Measurements from ENCODE around the gene SCAF4. TPM values are rescaled to one million over a fixed set of nuclear protein-coding genes. Genes with fewer than 3 reads are reported as not detected.
"Not testable (repeated sequence)": the region's sequence is repeated elsewhere in the genome, so short reads cannot be mapped to it uniquely, and the experiment has no call there.

SCAF4 gene
- total RNA-seq, 2 donors from 2014 or later, result 16.5 to 23.6 TPM

DNA sequence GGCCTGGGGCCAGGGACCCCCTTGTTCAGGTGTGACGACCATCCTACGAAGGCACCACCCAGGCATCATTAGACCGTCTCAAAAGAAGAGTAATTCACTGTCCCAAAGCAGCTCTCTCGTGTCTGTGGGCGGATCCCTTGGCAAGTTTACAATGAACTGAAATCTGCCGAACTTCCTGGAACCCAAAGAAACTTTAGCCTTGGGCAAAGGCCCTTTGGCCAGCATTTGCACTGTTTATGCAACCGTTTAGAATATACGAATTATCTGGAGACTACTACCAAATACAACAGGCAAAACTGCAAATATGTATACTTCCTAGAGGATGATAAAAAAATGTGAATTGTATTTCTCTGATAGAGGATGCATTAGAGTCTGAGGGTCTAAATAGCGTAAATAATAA, 73.9 kb downstream of the SCAF4 start:
- no peak for ATAC-seq
- no peak for DNase-seq
- intact Hi-C loops (cut with DNase I), result no loop called here

DNA sequence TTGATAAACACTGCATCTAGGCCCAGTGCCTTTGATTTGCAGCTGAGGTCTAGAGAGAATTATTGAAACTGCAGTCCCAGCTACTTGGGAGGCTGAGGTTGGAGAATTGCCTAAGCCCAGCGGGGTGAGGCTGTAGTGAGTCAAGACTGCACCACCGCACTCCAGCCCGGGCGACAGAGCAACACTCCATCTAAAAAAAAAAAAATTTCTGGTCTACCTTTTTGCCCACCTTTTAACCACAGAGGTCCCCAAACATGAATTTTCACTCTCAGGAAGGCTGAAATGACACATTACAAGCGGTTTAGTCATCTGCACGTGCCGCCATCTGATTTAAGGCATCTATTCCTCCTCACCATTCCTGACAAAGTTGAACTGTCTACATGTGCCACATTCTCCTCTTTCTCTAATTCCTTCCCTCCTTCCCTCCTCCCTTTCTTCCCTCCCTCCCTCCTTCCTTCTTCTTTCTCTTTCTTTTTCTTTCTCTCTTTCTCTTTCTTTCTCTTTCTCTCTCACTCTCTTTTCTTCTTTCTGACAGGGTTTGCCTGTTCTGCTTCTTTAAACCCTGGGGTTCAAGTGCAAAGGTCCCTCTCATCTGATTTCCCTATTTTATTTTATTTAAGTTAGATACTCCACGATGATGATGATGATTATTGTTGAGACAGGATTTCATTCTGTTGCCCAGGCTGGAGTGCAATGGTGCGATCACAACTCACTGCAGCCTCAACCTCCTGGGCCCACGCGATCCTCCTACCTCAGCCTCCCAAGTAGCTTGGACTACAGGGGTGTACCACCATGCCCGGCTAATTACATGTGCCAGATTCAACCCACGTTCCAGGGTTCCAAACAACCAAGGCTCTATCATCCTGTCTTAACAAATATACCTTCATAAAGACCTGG, 75.5 kb downstream of the SCAF4 start:
- no peak for DNase-seq
- intact Hi-C loops (cut with DNase I), result no loop called here
- ATAC-seq, result no peak

DNA sequence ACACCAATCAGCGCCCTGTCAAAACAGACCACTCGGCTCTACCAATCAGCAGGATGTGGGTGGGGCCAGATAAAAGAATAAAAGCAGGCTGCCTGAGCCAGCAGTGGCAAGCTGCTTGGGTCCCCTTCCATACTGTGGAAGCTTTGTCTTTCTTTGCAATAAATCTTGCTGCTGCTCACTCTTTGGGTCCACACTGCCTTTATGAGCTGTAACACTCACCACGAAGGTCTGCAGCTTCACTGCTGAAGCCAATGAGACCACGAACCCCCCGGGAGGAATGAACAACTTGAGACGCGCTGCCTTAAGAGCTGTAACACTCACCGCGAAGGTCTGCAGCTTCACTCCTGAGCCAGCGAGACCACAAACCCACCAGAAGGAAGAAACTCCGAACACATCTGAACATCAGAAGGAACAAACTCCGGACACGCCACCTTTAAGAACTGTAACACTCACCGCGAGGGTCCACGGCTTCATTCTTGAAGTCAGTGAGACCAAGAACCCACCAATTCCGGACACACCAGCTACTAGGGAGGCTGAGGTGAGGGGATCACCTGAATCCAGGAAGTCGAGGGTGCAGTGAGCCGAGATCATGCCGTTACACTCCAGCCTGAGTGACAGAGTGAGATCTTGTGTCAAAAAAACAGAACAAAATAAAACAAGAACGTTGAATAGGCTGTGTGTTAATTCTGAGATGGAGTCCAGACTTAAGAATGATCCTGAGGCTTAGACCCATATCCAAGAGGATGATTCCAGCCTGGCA, 76.9 kb downstream of the SCAF4 start:
- ATAC-seq; intact Hi-C loops (cut with DNase I); DNase-seq: not testable (repeated sequence)

DNA sequence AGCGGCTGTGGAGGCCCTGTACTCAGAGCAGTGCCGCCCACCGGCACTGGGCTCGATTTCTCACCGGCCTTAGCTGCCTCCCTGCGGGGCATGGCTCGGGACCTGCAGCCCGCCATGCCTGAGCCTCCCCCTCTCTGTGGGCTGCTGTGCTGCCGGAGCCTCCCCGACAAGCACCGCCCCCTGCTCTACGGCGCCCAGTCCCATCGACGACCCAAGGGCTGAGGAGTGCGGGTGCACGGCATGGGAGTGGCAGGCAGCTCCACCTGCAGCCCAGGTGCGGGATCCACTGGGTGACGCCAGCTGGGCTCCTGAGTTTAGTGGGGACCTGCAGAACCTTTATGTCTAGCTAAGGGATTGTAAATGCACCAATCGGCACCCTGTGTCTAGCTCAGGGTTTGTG, 77.6 kb downstream of the SCAF4 start:
- intact Hi-C loops (cut with DNase I), result no loop called here

DNA sequence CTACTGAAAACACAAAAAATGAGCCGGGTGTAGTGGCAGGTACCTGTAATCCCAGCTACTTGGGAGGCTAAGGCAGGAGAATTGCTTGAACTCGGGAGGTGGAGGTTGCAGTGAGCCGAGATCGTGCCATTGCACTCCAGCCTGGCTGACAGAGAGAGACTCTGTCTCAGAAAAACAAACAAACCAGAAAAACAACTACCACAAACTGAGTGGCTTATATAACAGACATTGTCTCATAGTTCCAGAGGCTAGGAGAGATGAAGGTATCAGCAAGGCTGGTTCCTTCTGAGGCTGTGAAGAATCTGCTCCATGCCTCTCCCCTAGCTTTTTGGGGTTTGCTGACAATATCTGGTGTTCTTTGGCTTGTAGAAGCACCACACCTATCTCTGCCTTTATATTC, 80.4 kb downstream of the SCAF4 start:
- ATAC-seq; DNase-seq; intact Hi-C loops (cut with DNase I): not testable (repeated sequence)

More for the DNA sequence above, 77.6 kb downstream of the SCAF4 start:
- ATAC-seq (no peak), DNase-seq (no peak)

DNA sequence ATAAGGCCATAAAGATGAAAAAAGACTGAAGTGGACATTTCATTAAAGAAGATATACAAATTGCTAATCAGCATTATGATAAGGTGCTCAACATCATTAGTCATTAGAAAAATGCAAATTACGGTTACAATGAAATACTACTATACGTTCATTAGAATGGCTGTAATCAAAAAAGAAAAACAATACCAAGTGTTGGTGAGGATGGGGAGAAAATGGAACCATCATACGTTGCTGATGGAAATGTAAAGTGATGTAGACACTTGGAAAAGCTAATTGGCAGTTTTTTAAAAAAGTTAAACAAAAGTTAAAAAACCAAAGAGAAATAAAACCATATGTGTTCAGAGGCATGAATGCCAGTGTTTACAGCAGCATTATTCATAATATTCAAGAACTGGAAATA, 81.0 kb downstream of the SCAF4 start:
- ATAC-seq (no peak), DNase-seq (no peak)
- intact Hi-C loops (cut with DNase I), result no loop called here

DNA sequence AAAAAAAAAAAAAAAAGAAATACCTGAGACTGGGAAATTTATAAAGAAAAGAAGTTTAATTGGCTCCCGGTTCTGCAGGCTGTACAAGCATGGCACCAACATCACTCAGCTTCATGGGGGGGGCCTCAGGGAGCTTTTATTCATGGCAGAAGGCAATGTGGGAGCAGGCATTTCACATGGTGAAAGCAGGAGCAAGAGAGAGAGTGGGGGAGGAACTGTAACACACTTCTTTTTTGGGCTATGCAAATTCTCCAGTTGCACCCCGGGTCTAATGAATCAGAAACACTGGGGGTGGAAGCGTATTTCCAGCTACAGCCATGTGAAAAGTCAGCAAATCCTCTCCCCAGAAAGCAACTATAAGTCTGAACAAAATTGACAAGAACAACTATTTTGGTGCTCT, 84.3 kb downstream of the SCAF4 start:
- DNase-seq (no peak), ATAC-seq (no peak)

DNA sequence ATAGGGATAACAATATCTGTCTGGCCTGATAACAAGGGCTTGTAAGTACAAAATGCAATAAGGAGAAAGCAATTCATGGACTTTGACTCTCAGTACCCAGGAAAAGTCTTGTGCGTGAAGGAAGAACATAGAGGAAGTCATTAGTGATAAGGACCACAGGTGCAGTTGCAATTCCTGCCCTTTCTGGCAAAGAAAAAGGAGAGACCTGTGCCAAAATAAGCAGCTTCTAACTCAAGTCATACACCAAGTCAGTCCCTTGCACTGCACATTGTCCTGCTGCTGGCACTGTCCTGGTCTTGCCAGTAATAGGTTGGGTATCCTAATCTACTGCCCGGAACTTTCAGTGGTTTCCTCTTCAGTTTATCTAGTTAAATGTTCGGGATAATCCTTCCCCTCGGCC, 87.3 kb downstream of the SCAF4 start:
- ATAC-seq, result no peak
- intact Hi-C loops (cut with DNase I), result no loop called here
- DNase-seq, result no peak

More for the DNA sequence above, 84.3 kb downstream of the SCAF4 start:
- intact Hi-C loops (cut with DNase I), result no loop called here

DNA sequence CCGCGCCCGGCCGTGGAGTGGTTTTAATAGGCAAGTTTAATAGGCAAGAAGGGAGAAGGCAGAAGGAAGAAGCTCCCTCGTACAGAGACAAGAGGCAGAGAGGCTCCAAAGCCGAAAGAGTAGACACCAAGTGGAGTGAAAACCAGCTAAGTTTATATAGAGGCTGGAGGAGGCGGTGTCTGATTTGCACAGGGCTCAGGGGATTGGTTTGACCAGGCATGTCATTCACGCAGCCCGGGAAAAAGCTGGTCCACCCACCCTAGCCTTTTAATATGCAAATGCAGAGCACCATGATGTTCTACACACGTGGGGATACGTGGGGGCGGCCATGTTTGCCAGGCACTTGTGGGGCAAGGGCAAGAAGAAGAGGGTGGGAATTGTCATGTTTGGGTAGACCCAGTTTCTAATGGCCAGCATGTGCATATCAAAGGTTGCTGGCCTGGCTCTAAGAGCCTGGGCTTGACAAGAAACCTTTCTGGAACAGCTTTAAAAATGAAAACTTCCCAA, 90.4 kb downstream of the SCAF4 start:
- DNase-seq (no peak), ATAC-seq (no peak)
- intact Hi-C loops (cut with DNase I), result no loop called here

DNA sequence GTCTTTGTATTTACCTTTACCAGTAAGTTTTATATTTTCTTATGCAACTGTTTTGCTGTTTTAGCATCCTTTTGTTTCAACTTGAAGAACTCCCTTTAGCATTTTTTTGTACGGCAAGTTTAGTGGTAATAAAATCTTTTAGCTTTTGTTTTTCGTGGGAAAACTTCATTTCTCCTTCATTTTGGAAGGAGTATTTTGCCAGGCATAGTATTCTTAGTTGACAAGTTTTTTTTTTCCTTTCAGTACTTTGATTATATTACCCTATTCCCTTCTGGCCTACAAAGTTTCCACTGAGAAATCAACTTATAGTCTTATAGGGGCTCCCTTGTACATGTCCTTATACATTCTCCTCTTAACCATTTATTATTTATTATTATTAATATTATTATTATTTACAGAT, 95.0 kb downstream of the SCAF4 start:
- no peak for ATAC-seq
- DNase-seq, result no peak
- intact Hi-C loops (cut with DNase I), result no loop called here

DNA sequence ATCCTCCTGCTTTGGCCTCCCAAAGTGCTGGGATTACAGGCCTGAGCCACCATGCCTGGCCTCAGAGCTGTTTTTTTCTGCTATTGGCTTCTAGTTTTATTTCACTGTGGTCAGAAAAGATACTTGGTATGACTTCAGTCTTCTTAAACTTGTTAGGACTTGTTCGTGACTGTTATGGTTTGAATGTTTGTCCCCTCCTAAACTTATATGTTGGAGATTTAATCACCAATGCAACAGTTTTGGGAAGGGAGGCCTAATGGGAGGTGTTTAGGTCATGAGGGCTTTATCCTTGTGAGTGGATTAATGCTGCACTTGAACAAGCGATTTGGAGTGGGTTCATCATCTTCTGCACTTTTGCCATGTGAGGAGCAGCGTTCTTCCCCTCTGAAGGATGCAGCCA, 96.9 kb downstream of the SCAF4 start:
- intact Hi-C loops (cut with DNase I), result no loop called here
- ATAC-seq, result no peak
- DNase-seq, result no peak

DNA sequence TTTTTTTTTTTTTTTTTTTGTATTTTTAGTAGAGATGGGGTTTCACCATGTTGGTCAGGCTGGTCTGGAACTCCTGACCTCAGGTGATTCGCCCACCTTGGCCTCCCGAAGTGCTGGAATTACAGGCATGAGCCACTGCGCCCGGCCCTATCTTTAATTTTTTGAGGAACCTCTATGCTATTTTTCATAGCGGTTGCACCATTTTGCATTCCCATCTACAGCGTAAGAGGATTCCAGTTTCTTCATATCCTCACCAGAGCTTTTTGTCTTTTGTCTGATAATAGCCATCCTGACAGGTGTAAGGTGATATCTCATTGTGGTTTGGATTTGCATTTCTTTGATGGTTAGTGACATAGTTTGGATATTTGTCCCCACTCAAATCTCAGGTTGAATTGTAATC, 100.0 kb downstream of the SCAF4 start:
- ATAC-seq; intact Hi-C loops (cut with DNase I); DNase-seq: not testable (repeated sequence)

DNA sequence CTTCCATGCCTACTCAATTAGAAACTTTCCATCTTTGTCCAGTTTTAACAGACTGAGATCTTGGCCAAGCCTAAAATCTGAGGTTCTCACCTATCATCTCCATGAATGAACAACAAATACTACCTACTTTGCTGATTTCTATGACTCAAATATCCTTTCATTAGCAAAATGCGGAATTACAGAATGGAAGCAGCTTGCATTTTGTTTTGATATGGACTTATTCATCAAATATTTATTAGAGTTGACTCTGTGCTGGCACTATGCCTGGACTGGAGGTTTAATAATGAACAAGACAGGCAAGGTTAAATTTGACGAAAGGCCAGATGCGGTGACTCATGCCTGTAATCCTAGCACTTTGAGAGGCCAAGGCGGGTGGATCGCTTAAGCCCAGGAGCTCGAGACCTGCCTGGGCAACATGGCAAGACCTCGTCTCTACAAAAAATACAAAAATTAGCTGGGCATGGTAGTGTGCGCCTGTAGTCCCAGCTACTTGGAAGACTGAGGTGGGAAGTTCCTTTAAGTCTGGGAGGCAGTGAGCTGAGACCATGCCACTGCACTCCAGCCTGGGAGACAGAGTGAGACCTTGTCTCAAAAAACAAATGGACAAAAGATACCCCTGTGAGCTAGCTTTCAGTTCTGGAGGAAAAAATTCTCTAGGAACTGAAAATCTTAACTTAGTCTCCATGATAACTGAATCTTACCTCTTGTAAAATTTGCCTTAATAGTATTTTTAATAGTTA, 101.8 kb downstream of the SCAF4 start:
- DNase-seq (peak; percentile 51), ATAC-seq (peak in 1 of 2 donors; percentile 92)
- intact Hi-C loops (cut with DNase I), result no loop called here

DNA sequence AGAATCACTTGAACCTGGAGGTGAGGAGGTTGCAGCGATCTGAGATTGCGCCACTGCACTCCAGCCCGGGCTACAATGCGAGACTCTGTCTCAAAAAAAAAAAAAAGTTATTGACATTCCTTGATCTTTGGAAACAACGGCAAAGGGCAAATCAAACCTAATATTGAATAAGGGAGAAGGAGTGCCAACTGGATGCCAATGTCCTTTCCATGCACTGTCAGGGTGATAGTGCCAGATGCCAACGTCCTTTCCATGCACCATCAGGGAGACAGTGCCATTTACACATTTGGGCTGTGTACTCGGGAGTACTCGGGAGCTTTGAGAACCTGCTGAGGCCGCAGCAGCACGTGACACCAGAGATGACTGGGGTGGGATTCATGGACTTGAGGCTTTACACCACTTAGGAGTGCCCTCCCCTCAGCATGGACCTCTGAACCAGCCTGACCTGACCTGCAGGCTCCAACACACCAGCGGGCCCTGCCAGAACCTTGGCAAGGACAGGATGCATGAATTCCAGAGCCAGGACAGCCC, 106.9 kb downstream of the SCAF4 start:
- intact Hi-C loops (cut with DNase I), result no loop called here
- no peak for ATAC-seq
- DNase-seq, result no peak

DNA sequence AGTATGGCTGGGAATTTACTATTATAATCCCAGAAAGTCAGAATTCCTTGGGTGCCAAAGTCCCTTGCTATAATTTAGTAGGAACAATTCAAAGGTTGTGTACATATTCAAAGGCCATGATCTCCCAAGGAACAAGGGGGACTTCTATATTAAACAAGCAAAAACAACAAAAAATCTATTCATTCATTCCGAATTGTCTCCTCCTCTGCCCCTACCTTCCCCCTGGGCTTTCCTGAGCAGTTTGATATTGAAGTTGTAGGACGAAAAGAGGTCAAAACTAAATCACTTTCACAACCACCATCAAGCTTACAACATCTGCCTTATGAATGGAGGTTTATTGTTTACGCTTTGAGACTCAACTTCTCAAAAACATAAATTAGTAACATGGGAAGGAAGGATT, 107.7 kb downstream of the SCAF4 start:
- intact Hi-C loops (cut with DNase I), result no loop called here
- no peak for DNase-seq
- ATAC-seq, result no peak

DNA sequence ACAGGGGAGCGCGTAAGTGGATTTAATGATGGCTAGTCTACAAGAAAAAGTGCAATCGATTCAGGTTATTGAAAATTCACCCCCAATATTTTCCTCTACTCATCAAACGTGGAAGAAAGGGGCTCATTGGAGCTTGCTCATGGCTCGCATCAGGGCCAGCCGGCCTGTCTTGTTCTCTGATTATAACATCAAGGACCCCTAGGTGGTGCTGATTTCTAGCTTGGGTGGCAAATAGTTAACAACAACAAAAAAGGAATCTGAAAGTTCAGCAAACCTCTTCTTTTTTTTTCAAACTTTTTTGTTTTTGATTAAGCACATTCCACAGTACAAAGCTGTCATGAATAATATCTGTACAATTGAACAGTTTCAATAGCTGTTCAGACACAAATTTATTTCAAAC, 108.3 kb downstream of the SCAF4 start:
- ATAC-seq (no peak), DNase-seq (no peak)
- intact Hi-C loops (cut with DNase I), result no loop called here

DNA sequence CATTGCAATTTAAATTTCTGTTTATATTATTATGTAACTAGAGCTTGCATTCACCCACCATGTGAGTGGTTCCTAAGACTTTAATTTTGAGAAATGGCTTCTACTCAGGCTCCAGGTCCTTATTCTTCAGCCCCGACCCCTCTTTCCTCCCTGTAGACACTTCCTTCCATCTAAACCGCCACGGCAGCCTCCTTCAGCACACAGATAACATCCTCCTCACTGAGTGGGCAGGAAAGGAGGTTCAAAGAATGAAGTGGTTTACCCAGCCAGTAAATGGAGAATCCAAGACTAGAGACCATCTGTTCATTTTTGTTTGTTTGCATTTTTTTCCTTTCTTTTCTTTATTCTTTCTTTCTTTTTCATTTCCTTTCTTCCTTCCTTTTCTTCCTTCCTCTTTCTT, 109.5 kb downstream of the SCAF4 start:
- DNase-seq (no peak), ATAC-seq (no peak)
- intact Hi-C loops (cut with DNase I), result no loop called here
